Endothelial cell of umbilical vein (primary cell): ENCODE results near the gene TFG. TPM values are rescaled to one million over a fixed set of nuclear protein-coding genes. Genes with fewer than 3 reads are reported as not detected.

Experiments
- BruUV-seq: library from RNA; stranded (reverse); fragments of 400-500 nt; replicated peaks from 2 replicates; lab custom pipeline; 2021; lab: Mats Ljungman, UMichigan
- CTCF ChIA-PET: fragments of 300-600, 350-600 bp; sonication (Branson Sonifier 250); formaldehyde crosslinking; loops from one replicate; lab custom pipeline; 2021; ENCODE audit warnings: antibody characterized with exemption, inconsistent platforms; lab: Charles Lee
- POLR2A ChIA-PET: fragments of 300-600, 350-600 bp; sonication (Branson Sonifier 250); formaldehyde crosslinking; loops from one replicate; lab custom pipeline; 2021; ENCODE audit warnings: antibody characterized with exemption, inconsistent platforms; lab: Charles Lee
- DNase-seq: peaks from one replicate; pipeline ENCODE4 v3.0.0-alpha.2; 2011; ENCODE audit warnings: low read depth, low spot score
- FAIRE-seq: peaks from 2 replicates; lab custom pipeline; 2011; peaks lifted over from hg19 to GRCh38; lab: Jason Lieb, UNC
- H2AFZ ChIP-seq: 2 replicates; pipeline ENCODE4 v1.6.0; 2012; ENCODE audit warnings: low read depth, low read length, control low read depth, inconsistent platforms
- H3K27ac ChIP-seq: 2 replicates; pipeline ENCODE4 v1.5.1; 2011; ENCODE audit warnings: low read depth, mild to moderate bottlenecking, control low read depth, low read length, moderate library complexity; ENCODE audit not compliant: insufficient read depth
- H3K27me3 ChIP-seq, 2 experiments: 2 replicates each; pipeline versions ENCODE4 v1.6.0 to v1.6.1; 2011; ENCODE audit warnings: low read length in 2 of 2, mixed read lengths in 1 of 2; ENCODE audit not compliant: control insufficient read depth in 2 of 2, insufficient read depth in 2 of 2
- H3K36me3 ChIP-seq, 2 experiments: 2 replicates in 1 of 2; 3 replicates in 1 of 2; pipeline ENCODE4 v1.5.1; 2011; ENCODE audit warnings: low read length in 2 of 2, mild to moderate bottlenecking in 1 of 2, moderate library complexity in 1 of 2; ENCODE audit not compliant: control insufficient read depth in 2 of 2, insufficient read depth in 2 of 2; ENCODE audit errors: extremely low read depth in 1 of 2
- H3K4me1 ChIP-seq: 3 replicates; pipeline ENCODE4 v1.5.1; 2011; ENCODE audit warnings: mild to moderate bottlenecking, low read length; ENCODE audit not compliant: control insufficient read depth, insufficient read depth; ENCODE audit errors: extremely low read depth
- H3K4me2 ChIP-seq: 2 replicates; pipeline ENCODE4 v1.6.1; 2011; ENCODE audit warnings: low read length, control low read depth, mixed read lengths; ENCODE audit not compliant: insufficient read depth
- H3K4me3 ChIP-seq, 3 experiments: fragments of 200-600 bp in 1 of 3; sonication (generic), shearing (Covaris generic) in 1 of 3; replicated peaks in 1 of 3; 2 replicates each; pipeline ENCODE4 v1.5.1; 2011 to 2016; ENCODE audit warnings: control low read depth in 3 of 3, low read length in 3 of 3, mild to moderate bottlenecking in 2 of 3, inconsistent platforms in 1 of 3, low read depth in 1 of 3, moderate library complexity in 1 of 3; ENCODE audit not compliant: insufficient read depth in 1 of 3
- H3K79me2 ChIP-seq: 2 replicates; pipeline ENCODE4 v1.6.0; 2012; ENCODE audit warnings: low read length, inconsistent platforms; ENCODE audit not compliant: control insufficient read depth, insufficient read depth
- H3K9ac ChIP-seq: replicated peaks from 2 replicates; pipeline ENCODE3; 2011; ENCODE audit warnings: low read length, control low read depth; ENCODE audit not compliant: insufficient read depth; ENCODE audit errors: extremely low read depth
- H3K9me1 ChIP-seq: replicated peaks from 3 replicates; pipeline ENCODE4 v1.6.0; 2011; ENCODE audit warnings: mild to moderate bottlenecking, low read length; ENCODE audit not compliant: control insufficient read depth, insufficient read depth; ENCODE audit errors: extremely low read depth
- H3K9me3 ChIP-seq: replicated peaks from 2 replicates; pipeline ENCODE4 v1.5.1; 2012; ENCODE audit warnings: low read length, inconsistent platforms; ENCODE audit not compliant: control insufficient read depth, insufficient read depth
- H4K20me1 ChIP-seq: replicated peaks from 2 replicates; pipeline ENCODE3; 2011; ENCODE audit warnings: mild to moderate bottlenecking, low read length; ENCODE audit not compliant: control insufficient read depth, insufficient read depth; ENCODE audit errors: extremely low read depth
- EZH2 ChIP-seq: IDR thresholded peaks from 2 replicates; pipeline ENCODE4 v1.6.1; 2012; ENCODE audit warnings: borderline replicate concordance, low read depth, mild to moderate bottlenecking, moderate library complexity, low read length, inconsistent platforms; ENCODE audit not compliant: severe bottlenecking
- FOS ChIP-seq: IDR thresholded peaks from 2 replicates; pipeline ENCODE4 v1.6.1; 2011; ENCODE audit warnings: mild to moderate bottlenecking, low read length, moderate library complexity, borderline replicate concordance; ENCODE audit not compliant: insufficient read depth
- GATA2 ChIP-seq: IDR thresholded peaks from 2 replicates; pipeline ENCODE4 v1.7.0; 2011; ENCODE audit warnings: low read depth, mild to moderate bottlenecking, moderate library complexity, mixed read lengths, low read length; ENCODE audit not compliant: insufficient read length, insufficient read depth
- JUN ChIP-seq: IDR thresholded peaks from 2 replicates; pipeline ENCODE4 v1.6.1; 2011; ENCODE audit warnings: borderline replicate concordance, low read depth; ENCODE audit not compliant: insufficient read length, insufficient read depth
- MYC ChIP-seq: IDR thresholded peaks from one replicate; pipeline ENCODE4 v1.6.1; 2011; ENCODE audit warnings: mild to moderate bottlenecking, low read depth, low read length
- POLR2A ChIP-seq: IDR thresholded peaks from 2 replicates; pipeline ENCODE4 v1.6.1; 2012; ENCODE audit warnings: low read depth, mild to moderate bottlenecking, control low read depth, low read length
- POLR2AphosphoS5 ChIP-seq: IDR thresholded peaks from 2 replicates; pipeline ENCODE4 v1.6.1; 2012; ENCODE audit warnings: low read depth, mild to moderate bottlenecking, control low read depth, low read length, moderate library complexity; ENCODE audit not compliant: insufficient read depth
- dilution Hi-C: fragments of 300-500 bp; cut with MboI; formaldehyde crosslinking; loops from one replicate; pipeline ENCODE4 v1.15.0; 2019; ENCODE audit warnings: low sequenced_read_pairs; ENCODE audit not compliant: extremely low pct_ligation_motif_present
- intact Hi-C: fragments of 100-400 bp; cut with micrococcal nuclease; formaldehyde crosslinking; loops from one replicate; pipeline ENCODE4 v1.10.0; 2022
- polyA plus RNA-seq, 4 experiments: library from polyadenylated mRNA; depleted of rRNA in 3 of 4; stranded (reverse) in 3 of 4; unstranded in 1 of 4; fragments of >200 nt; gene quantifications; 2 replicates each; pipeline versions ENCODE4 v1.2.1 to v1.2.3, GENCODE V29; 2011 to 2012; ENCODE audit warnings: missing spikeins in 1 of 4
- total RNA-seq: library from RNA; stranded (reverse); gene quantifications from 2 replicates; pipeline ENCODE4 v1.2.3, GENCODE V29; 2021
- TF ChIP-seq, protein P1 (sequence below): IDR thresholded peaks from 2 replicates; pipeline ENCODE4 v1.6.1; 2011; ENCODE audit not compliant: insufficient read depth, insufficient read length
- TF ChIP-seq, protein P2 (sequence below), 2 donors: IDR thresholded peaks; 1 replicate in 1 of 2; 2 replicates in 1 of 2; pipeline ENCODE4 v1.5.1; 2011; ENCODE audit warnings: low read length in 2 of 2, mild to moderate bottlenecking in 2 of 2, moderate library complexity in 2 of 2, control low read depth in 1 of 2, inconsistent platforms in 1 of 2, low read depth in 1 of 2; ENCODE audit not compliant: insufficient read depth in 1 of 2; ENCODE audit errors: extremely low read depth in 1 of 2

The TFG gene
- total and polyA plus RNA-seq, 2 donors (not counting 3 experiments of a cell fraction or from before 2014, with no cell fraction given) = 106 to 154 TPM

DNA sequence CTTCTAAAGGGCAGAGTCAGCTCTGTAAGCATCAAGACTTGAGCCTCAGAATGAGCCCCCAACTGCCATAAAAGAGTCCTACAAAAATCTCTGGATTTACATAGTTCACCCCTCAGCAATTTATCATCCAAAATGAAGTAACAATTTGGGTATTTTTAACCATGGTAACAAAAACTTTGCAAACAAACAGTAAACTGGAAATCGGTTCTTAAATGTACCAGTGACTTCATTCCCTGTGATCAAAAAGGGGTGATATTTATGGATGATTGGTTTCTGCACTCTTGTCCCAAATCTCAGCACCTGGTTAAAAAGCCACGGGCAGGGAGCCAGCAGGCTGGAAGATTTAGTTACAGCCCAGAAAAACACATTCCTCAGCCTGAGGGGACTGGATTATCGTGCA is 73.6 kb downstream of the TFG start:
- CTCF ChIA-PET = interaction anchor here (1.3 kb wide), 1 partner anchor 14 kb away, joined by 5 read pairs; no protein-coding TSS in a partner anchor
- Histone ChIP-seq H3K4me1 (no peaks in the 10 kb centered on the region), H3K36me3 (peaks cover 0 to 2% of the 10 kb centered on the region in 2 experiments), H3K27ac (no peak overlapping the region), H3K79me2 (no peaks in the 10 kb centered on the region), H4K20me1 (no peaks in the 10 kb centered on the region), H3K9me3 (no peaks in the 10 kb centered on the region), H2AFZ (no peak overlapping the region), H3K9me1 (no peaks in the 10 kb centered on the region), H3K9ac (no peak overlapping the region), H3K4me2 (no peak overlapping the region), H3K4me3 (no peak overlapping the region), H3K27me3 (no peaks in the 10 kb centered on the region)
- dilution Hi-C loops (no loop called here), intact Hi-C loops (no loop called here)
- POLR2A ChIA-PET = no interaction called here
- no peak for TF ChIP-seq EZH2
- TF ChIP-seq FOS = no peak
- TF ChIP-seq JUN = no peak
- no peak for TF ChIP-seq POLR2AphosphoS5
- TF ChIP-seq, protein P1, sequence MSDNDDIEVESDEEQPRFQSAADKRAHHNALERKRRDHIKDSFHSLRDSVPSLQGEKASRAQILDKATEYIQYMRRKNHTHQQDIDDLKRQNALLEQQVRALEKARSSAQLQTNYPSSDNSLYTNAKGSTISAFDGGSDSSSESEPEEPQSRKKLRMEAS = no peak
- no peak for TF ChIP-seq POLR2A
- TF ChIP-seq GATA2 = no peak
- TF ChIP-seq MYC = no peak
- TF ChIP-seq, protein P2, sequence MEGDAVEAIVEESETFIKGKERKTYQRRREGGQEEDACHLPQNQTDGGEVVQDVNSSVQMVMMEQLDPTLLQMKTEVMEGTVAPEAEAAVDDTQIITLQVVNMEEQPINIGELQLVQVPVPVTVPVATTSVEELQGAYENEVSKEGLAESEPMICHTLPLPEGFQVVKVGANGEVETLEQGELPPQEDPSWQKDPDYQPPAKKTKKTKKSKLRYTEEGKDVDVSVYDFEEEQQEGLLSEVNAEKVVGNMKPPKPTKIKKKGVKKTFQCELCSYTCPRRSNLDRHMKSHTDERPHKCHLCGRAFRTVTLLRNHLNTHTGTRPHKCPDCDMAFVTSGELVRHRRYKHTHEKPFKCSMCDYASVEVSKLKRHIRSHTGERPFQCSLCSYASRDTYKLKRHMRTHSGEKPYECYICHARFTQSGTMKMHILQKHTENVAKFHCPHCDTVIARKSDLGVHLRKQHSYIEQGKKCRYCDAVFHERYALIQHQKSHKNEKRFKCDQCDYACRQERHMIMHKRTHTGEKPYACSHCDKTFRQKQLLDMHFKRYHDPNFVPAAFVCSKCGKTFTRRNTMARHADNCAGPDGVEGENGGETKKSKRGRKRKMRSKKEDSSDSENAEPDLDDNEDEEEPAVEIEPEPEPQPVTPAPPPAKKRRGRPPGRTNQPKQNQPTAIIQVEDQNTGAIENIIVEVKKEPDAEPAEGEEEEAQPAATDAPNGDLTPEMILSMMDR (IDR thresholded peaks at IDR 0.05; ENCODE audit: extremely low read depth in 1 of 2, insufficient read depth in 1 of 2, low read depth in 1 of 2, low read length in 2 of 2) = no peak
- FAIRE-seq (no peak), DNase-seq (no peak)
- no TSS peak for BruUV-seq
